Raji (cell line): ENCODE data around the gene NIM1K.

Experiments
- POLR2A ChIP-seq: IDR thresholded peaks from 2 replicates; pipeline ENCODE4 v1.6.1; 2011; ENCODE audit warnings: low read depth, low read length, control low read depth; ENCODE audit not compliant: insufficient read depth

Gene NIM1K

GRCh38 chr5:43244823-43245565, 53.0 kb downstream of the NIM1K start:
- TF ChIP-seq POLR2A, result no peak

- TF ChIP-seq POLR2A, result no peak
Measured at GRCh38 chr5:43245724-43246385, 53.8 kb downstream of the NIM1K start.

- no peak for TF ChIP-seq POLR2A
Measured at GRCh38 chr5:43251754-43252153, 59.7 kb downstream of the NIM1K start.

GRCh38 chr5:43255704-43256103, 63.7 kb downstream of the NIM1K start:
- no peak for TF ChIP-seq POLR2A

- no peak for TF ChIP-seq POLR2A
Measured at GRCh38 chr5:43256261-43256966, 64.4 kb downstream of the NIM1K start.

GRCh38 chr5:43258116-43258515, 66.1 kb downstream of the NIM1K start:
- TF ChIP-seq POLR2A, result no peak

- TF ChIP-seq POLR2A, result no peak
Measured at GRCh38 chr5:43268188-43268820, 76.3 kb downstream of the NIM1K start.

- TF ChIP-seq POLR2A, result no peak
Measured at GRCh38 chr5:43270645-43271044, 78.6 kb downstream of the NIM1K start.

- TF ChIP-seq POLR2A, result no peak
Measured at GRCh38 chr5:43273552-43273951, 81.5 kb downstream of the NIM1K start.

- no peak for TF ChIP-seq POLR2A
Measured at GRCh38 chr5:43274435-43275114, 82.5 kb downstream of the NIM1K start.

- TF ChIP-seq POLR2A, result no peak
Measured at GRCh38 chr5:43275391-43275790, 83.4 kb downstream of the NIM1K start.

- TF ChIP-seq POLR2A, result no peak
Measured at GRCh38 chr5:43279548-43280274, 87.7 kb downstream of the NIM1K start.

- no peak for TF ChIP-seq POLR2A
Measured at GRCh38 chr5:43281840-43282658, 90.0 kb downstream of the NIM1K start.
